Dedifferentiated amniotic fluid mesenchymal stem cell (primary cell): ENCODE data around the gene TTC23.
A peak's percentile ranks its signal among the peaks of the same experiment; 100 is the strongest.
"Not testable (repeated sequence)": the region's sequence is repeated elsewhere in the genome, so short reads cannot be mapped to it uniquely, and the experiment has no call there.

Experiments
- DNase-seq: peaks from one replicate; pipeline ENCODE4 v3.0.0-alpha.2; 2016; ENCODE audit errors: extremely low spot score

TTC23 gene

GRCh38 chr15:99197856-99198255 is 51.5 kb downstream of the TTC23 start:
- DNase-seq: no peak

- not testable (repeated sequence) for DNase-seq
These were observed 57.2 kb downstream of the TTC23 start for GRCh38 chr15:99192181-99192580.

- peak; percentile 22 for DNase-seq
These were observed 61.4 kb downstream of the TTC23 start for GRCh38 chr15:99187936-99188335.

GRCh38 chr15:99185414-99186130 is 63.8 kb downstream of the TTC23 start:
- DNase-seq: no peak

GRCh38 chr15:99182791-99183190 is 66.6 kb downstream of the TTC23 start:
- DNase-seq: no peak

GRCh38 chr15:99181545-99181971 is 67.8 kb downstream of the TTC23 start:
- DNase-seq: no peak

GRCh38 chr15:99180964-99181306 is 68.4 kb downstream of the TTC23 start:
- no peak for DNase-seq

- no peak for DNase-seq
These were observed 69.1 kb downstream of the TTC23 start for GRCh38 chr15:99180086-99180963.

- DNase-seq: no peak
These were observed 71.7 kb downstream of the TTC23 start for GRCh38 chr15:99177679-99178078.

GRCh38 chr15:99176757-99177156 is 72.6 kb downstream of the TTC23 start:
- DNase-seq: no peak

- no peak for DNase-seq
These were observed 74.6 kb downstream of the TTC23 start for GRCh38 chr15:99174567-99175395.

GRCh38 chr15:99172989-99173388 is 76.4 kb downstream of the TTC23 start:
- DNase-seq: no peak

GRCh38 chr15:99172171-99172570 is 77.2 kb downstream of the TTC23 start:
- DNase-seq: no peak

- no peak for DNase-seq
These were observed 78.8 kb downstream of the TTC23 start for GRCh38 chr15:99170476-99171065.

GRCh38 chr15:99169769-99170311 is 79.5 kb downstream of the TTC23 start:
- DNase-seq: peak; percentile 45

- DNase-seq: no peak
These were observed 80.5 kb downstream of the TTC23 start for GRCh38 chr15:99168601-99169580.

GRCh38 chr15:99167640-99168039 is 81.7 kb downstream of the TTC23 start:
- DNase-seq: no peak

- no peak for DNase-seq
These were observed 82.2 kb downstream of the TTC23 start for GRCh38 chr15:99167201-99167600.

- DNase-seq: no peak
These were observed 83.3 kb downstream of the TTC23 start for GRCh38 chr15:99165956-99166689.
